ENCODE measurements around the gene LIN28B. TPM values are rescaled to one million over a fixed set of nuclear protein-coding genes. Genes with fewer than 3 reads are reported as not detected.
"Not testable (repeated sequence)": the region's sequence is repeated elsewhere in the genome, so short reads cannot be mapped to it uniquely, and the experiment has no call there.

The LIN28B gene
- total and polyA plus RNA-seq, 4 donors, result 0.12 to 0.14 TPM; not detected in 2

GRCh38 chr6:104987218-104987617 lies 30.3 kb downstream of the LIN28B start:
- Histone ChIP-seq H3K4me1 (ENCODE audit: control insufficient read depth in 5 of 5, insufficient read depth in 5 of 5, low read length in 5 of 5) (no peaks in the 10 kb centered on the region), H3K9me3 (ENCODE audit: control insufficient read depth in 4 of 4, insufficient read depth in 3 of 4, low read length in 3 of 4) (peaks cover 0 to 2% (median 0%) of the 10 kb centered on the region in 4 donors), H3K4me3 (no peak overlapping the region), H3K36me3 (ENCODE audit: control insufficient read depth in 4 of 4, insufficient read depth in 4 of 4, low read length in 4 of 4) (no peaks in the 10 kb centered on the region), H3K9ac (ENCODE audit: insufficient read depth in 1 of 2, low read length in 2 of 2) (no peak overlapping the region), H3K27me3 (ENCODE audit: control insufficient read depth in 3 of 3, insufficient read depth in 3 of 3, low read length in 2 of 3) (no peaks in the 10 kb centered on the region), H3K27ac (ENCODE audit: low read depth in 1 of 2, low read length in 1 of 2) (no peak overlapping the region)
- DNase-seq (no peak), ATAC-seq (ENCODE audit: insufficient read depth, low FRiP score) (no peak)
- no peak for TF ChIP-seq CTCF (IDR thresholded peaks at IDR 0.05; ENCODE audit: control extremely low read depth, extremely low read depth)
- WGBS, 2 donors, result 91 to 94% methylated on average over 3 of the region's 3 CpGs

- no peak overlapping the region for H3K9ac ChIP-seq (ENCODE audit: insufficient read depth in 1 of 2, low read length in 2 of 2)
- DNase-seq (no peak), ATAC-seq (ENCODE audit: insufficient read depth, low FRiP score) (no peak)
- no peak overlapping the region for H3K27ac ChIP-seq (ENCODE audit: low read depth in 1 of 2, low read length in 1 of 2)
- no peaks in the 10 kb centered on the region for H3K36me3 ChIP-seq (ENCODE audit: control insufficient read depth in 4 of 4, insufficient read depth in 4 of 4, low read length in 4 of 4)
- H3K4me1 ChIP-seq (ENCODE audit: control insufficient read depth in 5 of 5, insufficient read depth in 5 of 5, low read length in 5 of 5), result no peaks in the 10 kb centered on the region
- WGBS, 2 donors, result 92 to 95% methylated on average over 1 of the region's 1 CpG
- peaks cover 0 to 2% (median 0%) of the 10 kb centered on the region in 4 donors for H3K9me3 ChIP-seq (ENCODE audit: control insufficient read depth in 4 of 4, insufficient read depth in 3 of 4, low read length in 3 of 4)
- H3K27me3 ChIP-seq (ENCODE audit: control insufficient read depth in 3 of 3, insufficient read depth in 3 of 3, low read length in 2 of 3), result no peaks in the 10 kb centered on the region
- TF ChIP-seq CTCF (IDR thresholded peaks at IDR 0.05; ENCODE audit: control extremely low read depth, extremely low read depth), result no peak
- H3K4me3 ChIP-seq, result no peak overlapping the region
These were observed 33.2 kb downstream of the LIN28B start for GRCh38 chr6:104990085-104990484.

- not testable (repeated sequence) for H3K9ac ChIP-seq (ENCODE audit: insufficient read depth in 1 of 2, low read length in 2 of 2); H3K4me3 ChIP-seq; H3K27me3 ChIP-seq (ENCODE audit: control insufficient read depth in 3 of 3, insufficient read depth in 3 of 3, low read length in 2 of 3); H3K36me3 ChIP-seq (ENCODE audit: control insufficient read depth in 4 of 4, insufficient read depth in 4 of 4, low read length in 4 of 4); H3K9me3 ChIP-seq (ENCODE audit: control insufficient read depth in 4 of 4, insufficient read depth in 3 of 4, low read length in 3 of 4); H3K4me1 ChIP-seq (ENCODE audit: control insufficient read depth in 5 of 5, insufficient read depth in 5 of 5, low read length in 5 of 5); ATAC-seq (ENCODE audit: insufficient read depth, low FRiP score); DNase-seq; H3K27ac ChIP-seq (ENCODE audit: low read depth in 1 of 2, low read length in 1 of 2)
- 95 to 96% methylated on average over 37 of the region's 37 CpGs for WGBS, 2 donors
These were observed 34.2 kb downstream of the LIN28B start for GRCh38 chr6:104991062-104991461.

GRCh38 chr6:104993576-104993975 lies 36.7 kb downstream of the LIN28B start:
- not testable (repeated sequence) for ATAC-seq (ENCODE audit: insufficient read depth, low FRiP score); H3K36me3 ChIP-seq (ENCODE audit: control insufficient read depth in 4 of 4, insufficient read depth in 4 of 4, low read length in 4 of 4); H3K4me1 ChIP-seq (ENCODE audit: control insufficient read depth in 5 of 5, insufficient read depth in 5 of 5, low read length in 5 of 5); H3K27ac ChIP-seq (ENCODE audit: low read depth in 1 of 2, low read length in 1 of 2); H3K9ac ChIP-seq (ENCODE audit: insufficient read depth in 1 of 2, low read length in 2 of 2); H3K4me3 ChIP-seq; DNase-seq; H3K9me3 ChIP-seq (ENCODE audit: control insufficient read depth in 4 of 4, insufficient read depth in 3 of 4, low read length in 3 of 4); H3K27me3 ChIP-seq (ENCODE audit: control insufficient read depth in 3 of 3, insufficient read depth in 3 of 3, low read length in 2 of 3)
- WGBS, 2 donors, result 92 to 99% methylated on average over 7 of the region's 7 CpGs

All from lung (tissue), 12 donors.